Spinal cord (tissue), 10 donors: ENCODE data around the gene PRMT7. TPM values are rescaled to one million over a fixed set of nuclear protein-coding genes. Genes with fewer than 3 reads are reported as not detected.

Experiments
- DNase-seq, 6 donors: peaks; one replicate each; pipeline versions ENCODE4 v3.0.0 to v3.0.0-alpha.2; 2013 to 2015; ENCODE audit warnings: low spot score in 6 of 6, low read depth in 4 of 6
- H3K27ac ChIP-seq: one replicate; pipeline ENCODE4 v1.5.1; 2013; ENCODE audit warnings: low read depth, low read length, control low read depth
- H3K27me3 ChIP-seq: one replicate; pipeline ENCODE4 v1.6.1; 2013; ENCODE audit warnings: low read length; ENCODE audit not compliant: control insufficient read depth, insufficient read depth
- H3K36me3 ChIP-seq: one replicate; pipeline ENCODE4 v1.6.1; 2013; ENCODE audit warnings: low read length; ENCODE audit not compliant: control insufficient read depth, insufficient read depth
- H3K4me1 ChIP-seq: one replicate; pipeline ENCODE4 v1.6.1; 2013; ENCODE audit warnings: low read length; ENCODE audit not compliant: control insufficient read depth, insufficient read depth
- H3K4me3 ChIP-seq: one replicate; pipeline ENCODE4 v1.5.1; 2013; ENCODE audit warnings: low read depth, low read length, control low read depth
- H3K9me3 ChIP-seq: one replicate; pipeline ENCODE4 v1.6.1; 2013; ENCODE audit warnings: low read length; ENCODE audit not compliant: control insufficient read depth, insufficient read depth
- WGBS: methylation state at CpG from one replicate; pipeline ENCODE4 v1.1.5; 2013; ENCODE audit warnings: missing lambda C conversion rate; ENCODE audit not compliant: insufficient coverage; 5-methylcytosine and 5-hydroxymethylcytosine counted together
- polyA plus RNA-seq, 2 donors: library from polyadenylated mRNA; unstranded; fragments of 120-200 nt; gene quantifications; one replicate each; pipeline ENCODE4 v1.2.1, GENCODE V29; 2013; ENCODE audit not compliant: insufficient read length in 2 of 2
- total RNA-seq, 2 donors: library from RNA; depleted of rRNA in 1 of 2; stranded (reverse); fragments of 120-200 nt in 1 of 2; fragments of >200 nt in 1 of 2; gene quantifications; one replicate each; pipeline versions ENCODE4 v1.2.3 to v1.2.4, GENCODE V29; 2013 to 2014
- donor health status: healthy.

The PRMT7 gene
- total and polyA plus RNA-seq, 4 donors, result 43.7 to 83.3 (median 66.4) TPM

GRCh38 chr16:68299571-68300453 lies 11.0 kb upstream of the PRMT7 start:
- Histone ChIP-seq H3K4me1 (peaks cover 4% of the 10 kb centered on the region), H3K27ac (no peak overlapping the region), H3K9me3 (no peaks in the 10 kb centered on the region), H3K36me3 (peaks cover 55% of the 10 kb centered on the region), H3K27me3 (no peaks in the 10 kb centered on the region), H3K4me3 (no peak overlapping the region)
- 76% methylated on average over 6 of the region's 11 CpGs for WGBS
- DNase-seq, result peak in 1 of 6 donors; percentile 65

- no peak overlapping the region for H3K4me3 ChIP-seq
- peaks cover 63% of the 10 kb centered on the region for H3K36me3 ChIP-seq
- 88% methylated on average over 2 of the region's 7 CpGs for WGBS
- no peak overlapping the region for H3K27ac ChIP-seq
- H3K9me3 ChIP-seq, result no peaks in the 10 kb centered on the region
- H3K27me3 ChIP-seq, result no peaks in the 10 kb centered on the region
- no peak for DNase-seq
- peaks cover 4% of the 10 kb centered on the region for H3K4me1 ChIP-seq
Measured at GRCh38 chr16:68300734-68301459, 9.9 kb upstream of the PRMT7 start.

GRCh38 chr16:68306633-68307032 lies 4.2 kb upstream of the PRMT7 start:
- H3K27me3 ChIP-seq, result no peaks in the 10 kb centered on the region
- H3K9me3 ChIP-seq, result no peaks in the 10 kb centered on the region
- H3K4me3 ChIP-seq, result no peak overlapping the region
- H3K27ac ChIP-seq, result no peak overlapping the region
- peaks cover 57% of the 10 kb centered on the region for H3K36me3 ChIP-seq
- 83% methylated on average over 1 of the region's 3 CpGs for WGBS
- DNase-seq, result no peak
- H3K4me1 ChIP-seq, result peaks cover 16% of the 10 kb centered on the region

- Histone ChIP-seq H3K4me3 (peak overlapping the region; percentile 68), H3K27me3 (no peaks in the 10 kb centered on the region), H3K9me3 (no peaks in the 10 kb centered on the region), H3K27ac (no peak overlapping the region), H3K4me1 (peaks cover 20% of the 10 kb centered on the region), H3K36me3 (peaks cover 34% of the 10 kb centered on the region)
- 68% methylated on average over 6 of the region's 6 CpGs for WGBS
- no peak for DNase-seq
Measured at GRCh38 chr16:68309799-68310198, 1.0 kb upstream of the PRMT7 start.

GRCh38 chr16:68310437-68310773 lies 414 bp upstream of the PRMT7 start:
- H3K4me3 ChIP-seq, result peak overlapping the region; percentile 68
- H3K9me3 ChIP-seq, result no peaks in the 10 kb centered on the region
- DNase-seq, result no peak
- peak overlapping the region; percentile 86 for H3K27ac ChIP-seq
- WGBS, result 0% methylated on average over 29 of the region's 29 CpGs
- peaks cover 29% of the 10 kb centered on the region for H3K36me3 ChIP-seq
- H3K4me1 ChIP-seq, result peaks cover 20% of the 10 kb centered on the region
- no peaks in the 10 kb centered on the region for H3K27me3 ChIP-seq

GRCh38 chr16:68313116-68313515 lies 2.3 kb downstream of the PRMT7 start:
- Histone ChIP-seq H3K36me3 (peaks cover 26% of the 10 kb centered on the region), H3K27me3 (no peaks in the 10 kb centered on the region), H3K27ac (no peak overlapping the region), H3K9me3 (no peaks in the 10 kb centered on the region), H3K4me3 (no peak overlapping the region), H3K4me1 (peaks cover 20% of the 10 kb centered on the region)
- no peak for DNase-seq
- WGBS, result 90% methylated on average over 2 of the region's 4 CpGs

GRCh38 chr16:68319185-68319908 lies 8.5 kb downstream of the PRMT7 start:
- H3K36me3 ChIP-seq, result peaks cover 53% of the 10 kb centered on the region
- H3K4me1 ChIP-seq, result no peaks in the 10 kb centered on the region
- no peak for DNase-seq
- 100% methylated on average over 1 of the region's 6 CpGs for WGBS
- no peaks in the 10 kb centered on the region for H3K27me3 ChIP-seq
- no peak overlapping the region for H3K27ac ChIP-seq
- H3K4me3 ChIP-seq, result no peak overlapping the region
- no peaks in the 10 kb centered on the region for H3K9me3 ChIP-seq

GRCh38 chr16:68324336-68324735 lies 13.5 kb downstream of the PRMT7 start:
- WGBS, result 93% methylated on average over 4 of the region's 5 CpGs
- H3K9me3 ChIP-seq, result no peaks in the 10 kb centered on the region
- H3K27ac ChIP-seq, result no peak overlapping the region
- H3K4me3 ChIP-seq, result no peak overlapping the region
- DNase-seq, result no peak
- H3K27me3 ChIP-seq, result no peaks in the 10 kb centered on the region
- peaks cover 5% of the 10 kb centered on the region for H3K4me1 ChIP-seq
- H3K36me3 ChIP-seq, result peaks cover 50% of the 10 kb centered on the region

GRCh38 chr16:68324780-68325357 lies 14.1 kb downstream of the PRMT7 start:
- no peak overlapping the region for H3K27ac ChIP-seq
- 95% methylated on average over 6 of the region's 8 CpGs for WGBS
- peaks cover 50% of the 10 kb centered on the region for H3K36me3 ChIP-seq

More at GRCh38 chr16:68324780-68325357, 14.1 kb downstream of the PRMT7 start:
- Histone ChIP-seq H3K27me3 (no peaks in the 10 kb centered on the region), H3K4me3 (no peak overlapping the region), H3K4me1 (peaks cover 5% of the 10 kb centered on the region), H3K9me3 (no peaks in the 10 kb centered on the region)
- no peak for DNase-seq
